Lung (tissue), 12 donors: Measurements from ENCODE around the gene COX10. TPM values are rescaled to one million over a fixed set of nuclear protein-coding genes. Genes with fewer than 3 reads are reported as not detected.

Experiments
- ATAC-seq: fragments of 200-7000 bp; cut with Tn5 transposase; one replicate; pipeline ENCODE4 v1.9.1; 2020; ENCODE audit warnings: moderate number of reproducible peaks; ENCODE audit not compliant: insufficient read depth, low FRiP score
- DNase-seq, 3 donors: peaks; one replicate each; pipeline ENCODE4 v3.0.0-alpha.2; 2013 to 2017
- H3K27ac ChIP-seq, 2 donors: one replicate each; pipeline ENCODE4 v1.5.1; 2013; ENCODE audit warnings: mild to moderate bottlenecking in 2 of 2, moderate library complexity in 2 of 2, control low read depth in 1 of 2, inconsistent platforms in 1 of 2, low read depth in 1 of 2, low read length in 1 of 2
- H3K27me3 ChIP-seq, 3 donors: one replicate each; pipeline ENCODE4 v1.5.1; 2013; ENCODE audit warnings: low read length in 2 of 3; ENCODE audit not compliant: control insufficient read depth in 3 of 3, insufficient read depth in 3 of 3
- H3K36me3 ChIP-seq, 4 donors: one replicate each; pipeline ENCODE4 v1.5.1; 2013; ENCODE audit warnings: low read length in 4 of 4, mild to moderate bottlenecking in 1 of 4, moderate library complexity in 1 of 4; ENCODE audit not compliant: control insufficient read depth in 4 of 4, insufficient read depth in 4 of 4
- H3K4me1 ChIP-seq, 5 donors: one replicate each; pipeline ENCODE4 v1.5.1; 2013; ENCODE audit warnings: low read length in 5 of 5, mild to moderate bottlenecking in 2 of 5, moderate library complexity in 1 of 5; ENCODE audit not compliant: control insufficient read depth in 5 of 5, insufficient read depth in 5 of 5
- H3K4me3 ChIP-seq: one replicate; pipeline ENCODE4 v1.5.1; 2013; ENCODE audit warnings: mild to moderate bottlenecking, control low read depth, moderate library complexity
- H3K9ac ChIP-seq, 2 donors: one replicate each; pipeline ENCODE4 v1.5.1; 2013; ENCODE audit warnings: low read length in 2 of 2, control low read depth in 1 of 2; ENCODE audit not compliant: insufficient read depth in 1 of 2
- H3K9me3 ChIP-seq, 4 donors: one replicate each; pipeline ENCODE4 v1.5.1; 2013; ENCODE audit warnings: low read length in 3 of 4, mild to moderate bottlenecking in 1 of 4, moderate library complexity in 1 of 4; ENCODE audit not compliant: control insufficient read depth in 4 of 4, insufficient read depth in 3 of 4
- WGBS, 2 donors: extraction: QIAGEN DNeasy Blood & Tissue Kit; methylation state at CpG; one replicate each; pipeline ENCODE4 v1.1.7; 2013; 5-methylcytosine and 5-hydroxymethylcytosine counted together
- polyA plus RNA-seq, 2 donors: library from polyadenylated mRNA; stranded (reverse); fragments of 200-250 nt; gene quantifications; one replicate each; pipeline ENCODE4 v1.2.1, GENCODE V29; 2013
- total RNA-seq, 2 donors: library from RNA; depleted of rRNA in 1 of 2; stranded (reverse); fragments of >200 nt in 1 of 2; gene quantifications; one replicate each; pipeline ENCODE4 v1.2.1, GENCODE V29; 2014 to 2021
- TF ChIP-seq, protein P1 (sequence below): IDR thresholded peaks from 2 replicates; pipeline ENCODE4 v1.5.1; 2012; ENCODE audit warnings: mild to moderate bottlenecking; ENCODE audit errors: control extremely low read depth, extremely low read depth
- donor health status: control.
- donor health status: control.
- donor health status: Bipolar disorder and iron deficiency.
- donor health status: healthy.
- donor health status: DM: yes; HTN: yes; CAD: no.

Gene COX10
- total and polyA plus RNA-seq, 4 donors: 6.4 to 17.9 (median 12.4) TPM

DNA sequence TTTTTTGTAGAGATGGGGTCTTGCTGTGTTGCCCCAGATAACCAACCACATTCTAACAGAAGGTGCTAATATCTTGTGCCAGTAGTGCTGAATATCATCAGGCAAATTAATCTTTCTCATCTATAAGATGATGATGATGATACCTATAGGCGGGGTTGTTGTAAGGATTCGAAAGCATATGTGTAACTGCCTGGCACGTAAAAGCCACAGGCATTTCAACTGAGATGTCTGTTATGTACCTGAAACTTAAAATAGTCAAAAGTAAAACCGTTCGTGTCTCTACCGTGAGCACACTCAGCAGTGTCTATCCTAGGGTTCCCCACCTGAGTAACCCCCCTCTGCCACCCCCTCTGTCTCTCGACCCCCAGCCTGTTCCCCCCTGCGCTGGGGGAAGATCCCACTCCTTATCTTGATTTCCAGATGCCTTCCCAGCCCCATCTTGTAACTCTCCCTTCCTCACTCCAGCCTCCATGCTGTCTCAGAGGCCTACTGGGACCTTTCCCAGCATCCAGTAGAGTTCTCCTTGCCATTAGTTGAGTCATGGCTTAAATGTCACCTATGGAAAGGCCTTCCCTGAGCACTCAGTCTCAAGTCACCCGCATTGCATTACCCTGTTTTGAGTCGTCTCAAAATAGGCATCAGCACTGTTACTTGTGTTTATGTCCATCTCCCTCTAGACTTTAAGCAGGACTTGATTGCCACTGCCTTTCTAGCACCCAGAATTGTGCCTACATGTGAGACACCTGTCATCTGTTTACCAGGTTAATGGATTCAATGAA is 133.3 kb downstream of the COX10 start:
- Histone ChIP-seq H3K36me3 (peaks cover 0 to 11% (median 3%) of the 10 kb centered on the region in 4 donors), H3K4me1 (peaks cover 4 to 28% (median 11%) of the 10 kb centered on the region in 5 donors), H3K9ac (no peak overlapping the region), H3K4me3 (no peak overlapping the region), H3K27me3 (no peaks in the 10 kb centered on the region), H3K27ac (no peak overlapping the region), H3K9me3 (no peaks in the 10 kb centered on the region)
- TF ChIP-seq, protein P1, sequence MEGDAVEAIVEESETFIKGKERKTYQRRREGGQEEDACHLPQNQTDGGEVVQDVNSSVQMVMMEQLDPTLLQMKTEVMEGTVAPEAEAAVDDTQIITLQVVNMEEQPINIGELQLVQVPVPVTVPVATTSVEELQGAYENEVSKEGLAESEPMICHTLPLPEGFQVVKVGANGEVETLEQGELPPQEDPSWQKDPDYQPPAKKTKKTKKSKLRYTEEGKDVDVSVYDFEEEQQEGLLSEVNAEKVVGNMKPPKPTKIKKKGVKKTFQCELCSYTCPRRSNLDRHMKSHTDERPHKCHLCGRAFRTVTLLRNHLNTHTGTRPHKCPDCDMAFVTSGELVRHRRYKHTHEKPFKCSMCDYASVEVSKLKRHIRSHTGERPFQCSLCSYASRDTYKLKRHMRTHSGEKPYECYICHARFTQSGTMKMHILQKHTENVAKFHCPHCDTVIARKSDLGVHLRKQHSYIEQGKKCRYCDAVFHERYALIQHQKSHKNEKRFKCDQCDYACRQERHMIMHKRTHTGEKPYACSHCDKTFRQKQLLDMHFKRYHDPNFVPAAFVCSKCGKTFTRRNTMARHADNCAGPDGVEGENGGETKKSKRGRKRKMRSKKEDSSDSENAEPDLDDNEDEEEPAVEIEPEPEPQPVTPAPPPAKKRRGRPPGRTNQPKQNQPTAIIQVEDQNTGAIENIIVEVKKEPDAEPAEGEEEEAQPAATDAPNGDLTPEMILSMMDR: no peak
- DNase-seq (no peak), ATAC-seq (no peak)
- 90 to 93% methylated on average over 10 of the region's 10 CpGs for WGBS, 2 donors

DNA sequence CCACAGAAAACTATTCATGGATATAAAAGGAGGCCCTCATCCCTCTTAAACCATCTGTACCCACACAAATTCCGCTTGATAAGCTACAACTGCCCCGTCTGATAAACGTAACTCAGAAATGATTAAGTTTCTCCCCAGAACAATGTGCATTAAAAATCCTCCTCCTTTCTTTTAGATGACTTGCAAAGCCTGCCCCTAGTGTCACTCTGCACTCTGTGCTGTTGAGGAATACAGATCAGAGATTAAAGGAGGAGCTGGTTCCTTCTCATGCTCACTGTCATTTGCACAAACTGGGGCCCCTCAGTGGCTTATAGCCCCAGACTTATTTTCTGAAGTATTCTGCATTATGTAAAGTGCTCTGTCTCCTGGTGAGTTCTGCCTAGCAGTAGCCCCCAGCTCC is 134.1 kb downstream of the COX10 start:
- Histone ChIP-seq H3K4me1 (peaks cover 0 to 20% (median 7%) of the 10 kb centered on the region in 5 donors), H3K36me3 (peaks cover 0 to 12% (median 6%) of the 10 kb centered on the region in 4 donors), H3K27ac (no peak overlapping the region), H3K4me3 (no peak overlapping the region), H3K9ac (no peak overlapping the region), H3K27me3 (no peaks in the 10 kb centered on the region), H3K9me3 (no peaks in the 10 kb centered on the region)
- TF ChIP-seq, protein P1: no peak
- no peak for DNase-seq
- 94 to 95% methylated on average over 3 of the region's 3 CpGs for WGBS, 2 donors
- ATAC-seq: no peak

DNA sequence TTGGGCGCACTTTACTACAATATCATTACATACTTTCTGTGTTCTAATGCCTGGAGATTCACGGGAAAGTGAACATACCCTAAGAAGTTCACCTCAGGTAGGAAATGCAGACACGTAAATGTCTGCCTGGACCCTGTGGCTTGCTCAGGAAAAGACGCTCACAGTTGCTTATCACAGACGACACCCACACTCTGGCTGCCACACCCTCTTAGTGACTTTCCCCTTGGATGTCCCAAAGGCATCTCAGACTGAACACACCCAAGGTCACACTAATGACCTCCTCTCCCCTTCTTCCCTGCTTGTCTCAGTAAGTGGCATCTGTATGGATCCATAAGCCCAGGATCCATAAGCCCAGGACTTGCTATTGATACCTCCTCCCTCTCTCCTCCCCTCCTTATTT is 134.8 kb downstream of the COX10 start:
- TF ChIP-seq, protein P1: no peak
- Histone ChIP-seq H3K4me1 (peaks cover 0 to 19% (median 7%) of the 10 kb centered on the region in 5 donors), H3K9ac (no peak overlapping the region), H3K27ac (no peak overlapping the region), H3K36me3 (peaks cover 0 to 13% (median 6%) of the 10 kb centered on the region in 4 donors), H3K9me3 (no peaks in the 10 kb centered on the region), H3K4me3 (no peak overlapping the region), H3K27me3 (no peaks in the 10 kb centered on the region)
- ATAC-seq: no peak
- DNase-seq: no peak
- WGBS, 2 donors: 80 to 88% methylated on average over 5 of the region's 5 CpGs

DNA sequence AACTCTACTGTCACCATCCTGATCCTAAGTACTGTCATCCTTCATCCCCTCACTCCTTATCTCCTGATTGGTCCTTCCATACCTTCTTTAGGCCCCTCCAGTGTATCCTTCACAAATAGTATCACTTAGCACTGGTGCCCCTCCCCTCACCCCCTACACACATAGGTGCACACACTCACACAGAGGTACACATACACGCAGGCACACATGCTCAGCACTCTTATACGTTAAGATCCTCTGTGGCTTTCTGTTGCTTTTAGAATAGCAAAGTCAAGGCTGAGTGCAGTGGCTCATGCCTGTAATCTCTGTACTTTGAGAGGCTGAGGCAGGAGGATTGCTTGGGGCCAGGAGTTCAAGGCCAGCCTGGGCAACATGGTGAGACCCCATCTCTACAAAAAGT is 135.2 kb downstream of the COX10 start:
- ATAC-seq (no peak), DNase-seq (no peak)
- no peaks in the 10 kb centered on the region for H3K27me3 ChIP-seq
- TF ChIP-seq, protein P1: no peak
- no peak overlapping the region for H3K4me3 ChIP-seq
- WGBS, 2 donors: 96 to 98% methylated on average over 2 of the region's 2 CpGs
- no peaks in the 10 kb centered on the region for H3K9me3 ChIP-seq
- H3K9ac ChIP-seq: no peak overlapping the region
- no peak overlapping the region for H3K27ac ChIP-seq
- peaks cover 0 to 19% (median 7%) of the 10 kb centered on the region in 5 donors for H3K4me1 ChIP-seq
- peaks cover under 1 to 13% (median 6%) of the 10 kb centered on the region in 4 donors for H3K36me3 ChIP-seq
